Adipocyte (in vitro differentiated cells): Measurements from ENCODE around the gene CPLX3.

Experiments
- DNase-seq: peaks from one replicate; pipeline ENCODE4 v3.0.0-alpha.2; 2015; ENCODE audit warnings: low read depth
- H3K27me3 ChIP-seq: replicated peaks from 2 replicates; pipeline ENCODE4 v1.7.0; 2013; ENCODE audit warnings: mild to moderate bottlenecking, low read length, moderate library complexity; ENCODE audit not compliant: control insufficient read depth, insufficient read depth
- H3K36me3 ChIP-seq: 2 replicates; pipeline ENCODE4 v1.7.0; 2013; ENCODE audit warnings: low read length, mild to moderate bottlenecking, moderate library complexity; ENCODE audit not compliant: control insufficient read depth, insufficient read depth, severe bottlenecking
- H3K4me1 ChIP-seq: 2 replicates; pipeline ENCODE4 v1.7.0; 2013; ENCODE audit warnings: mild to moderate bottlenecking, low read length, moderate library complexity; ENCODE audit not compliant: control insufficient read depth, insufficient read depth
- H3K4me3 ChIP-seq: 2 replicates; pipeline ENCODE4 v1.7.0; 2013; ENCODE audit warnings: mild to moderate bottlenecking, low read length, moderate library complexity
- H3K9ac ChIP-seq: 2 replicates; pipeline ENCODE4 v1.7.0; 2013; ENCODE audit warnings: mild to moderate bottlenecking, low read length, moderate library complexity
- H3K9me3 ChIP-seq: 2 replicates; pipeline ENCODE4 v1.7.0; 2013; ENCODE audit warnings: mild to moderate bottlenecking, low read length, moderate library complexity; ENCODE audit not compliant: control insufficient read depth

The CPLX3 gene

GRCh38 chr15:74869726-74870407, 43.4 kb downstream of the CPLX3 start:
- Histone ChIP-seq H3K4me3 (peak overlapping the region; percentile 54), H3K27me3 (no peaks in the 10 kb centered on the region), H3K9ac (peak overlapping the region; percentile 48), H3K9me3 (no peaks in the 10 kb centered on the region), H3K36me3 (no peaks in the 10 kb centered on the region), H3K4me1 (peaks cover 43% of the 10 kb centered on the region)
- DNase-seq = peak; percentile 36

GRCh38 chr15:74870436-74871215, 44.2 kb downstream of the CPLX3 start:
- peaks cover 40% of the 10 kb centered on the region for H3K4me1 ChIP-seq
- peak overlapping the region; percentile 54 for H3K4me3 ChIP-seq
- H3K27me3 ChIP-seq = no peaks in the 10 kb centered on the region
- H3K9ac ChIP-seq = peak overlapping the region; percentile 48
- H3K9me3 ChIP-seq = no peaks in the 10 kb centered on the region
- H3K36me3 ChIP-seq = no peaks in the 10 kb centered on the region
- peak; percentile 65 for DNase-seq

GRCh38 chr15:74872702-74873035, 46.2 kb downstream of the CPLX3 start:
- Histone ChIP-seq H3K9ac (peak overlapping the region; percentile 94), H3K4me3 (peak overlapping the region; percentile 97), H3K4me1 (peaks cover 33% of the 10 kb centered on the region), H3K9me3 (no peaks in the 10 kb centered on the region), H3K27me3 (no peaks in the 10 kb centered on the region), H3K36me3 (no peaks in the 10 kb centered on the region)
- no peak for DNase-seq

GRCh38 chr15:74873036-74873755, 46.8 kb downstream of the CPLX3 start, which contains the start of gene SCAMP2:
SCAMP2 (minus strand) TSS chr15:74873365; CDS start chr15:74873255, 110 bp downstream.
- peak within 1 kb of the TSS; percentile 94 for H3K9ac ChIP-seq
- DNase-seq = peak; percentile 97

GRCh38 chr15:74873756-74874424, 47.5 kb downstream of the CPLX3 start:
- H3K27me3 ChIP-seq = no peaks in the 10 kb centered on the region
- peak; percentile 47 for DNase-seq
- peak overlapping the region; percentile 65 for H3K9ac ChIP-seq
- H3K36me3 ChIP-seq = no peaks in the 10 kb centered on the region
- H3K4me3 ChIP-seq = peak overlapping the region; percentile 97
- H3K9me3 ChIP-seq = no peaks in the 10 kb centered on the region
- H3K4me1 ChIP-seq = peaks cover 33% of the 10 kb centered on the region

More at GRCh38 chr15:74873036-74873755, 46.8 kb downstream of the CPLX3 start, which contains the start of gene SCAMP2:
- H3K27me3 ChIP-seq = no peaks in the 10 kb centered on the region
- peak within 1 kb of the TSS; percentile 97 for H3K4me3 ChIP-seq
- no peaks in the 10 kb centered on the region for H3K36me3 ChIP-seq
- peaks cover 33% of the 10 kb centered on the region for H3K4me1 ChIP-seq
- H3K9me3 ChIP-seq = no peaks in the 10 kb centered on the region

- Histone ChIP-seq H3K9ac (no peak overlapping the region), H3K4me1 (peaks cover 4% of the 10 kb centered on the region), H3K9me3 (no peaks in the 10 kb centered on the region), H3K27me3 (no peaks in the 10 kb centered on the region), H3K4me3 (no peak overlapping the region), H3K36me3 (no peaks in the 10 kb centered on the region)
- no peak for DNase-seq
These were observed 51.8 kb downstream of the CPLX3 start for GRCh38 chr15:74878273-74878672.
